GM12872 (cell line): Measurements from ENCODE around the gene FHL3.

ENCODE experiments used
- CTCF ChIP-seq: IDR thresholded peaks from 3 replicates; pipeline ENCODE4 v1.5.1; 2011; ENCODE audit warnings: low read depth, mild to moderate bottlenecking, low read length, moderate library complexity; ENCODE audit not compliant: insufficient read depth

Gene FHL3

DNA sequence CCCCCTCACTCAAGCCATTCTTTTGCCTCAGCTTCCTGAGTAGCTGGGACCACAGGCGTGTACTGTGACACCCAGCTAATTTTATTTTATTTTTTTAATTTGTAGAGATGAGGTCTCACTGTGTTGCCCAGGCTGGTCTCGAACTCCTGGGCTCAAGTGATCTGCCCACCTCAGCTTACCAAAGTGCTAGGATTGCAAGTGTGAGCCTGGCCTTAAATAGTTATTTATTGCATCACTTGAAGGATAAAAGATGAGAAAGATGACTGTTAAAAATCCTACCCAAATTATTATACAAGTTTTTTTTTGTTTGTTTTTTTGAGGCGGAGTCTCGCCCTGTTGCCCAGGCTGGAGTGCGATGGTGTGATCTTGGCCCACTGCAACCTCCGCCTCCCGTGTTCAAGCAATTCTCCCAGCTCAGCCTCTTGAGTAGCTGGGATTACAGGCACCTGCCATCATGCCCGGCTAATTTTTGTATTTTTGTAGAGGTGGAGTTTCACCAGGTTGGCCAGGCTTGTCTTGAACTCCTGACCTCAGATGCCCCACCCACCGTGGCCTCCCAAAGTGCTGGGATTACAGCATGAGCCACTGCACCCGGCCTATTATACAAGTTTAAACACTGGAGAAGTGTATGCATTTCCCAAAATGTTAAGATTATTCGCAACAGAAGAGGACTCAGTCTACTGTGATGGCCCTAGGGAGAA is 9.6 kb upstream of the FHL3 start:
- no peak for TF ChIP-seq CTCF

DNA sequence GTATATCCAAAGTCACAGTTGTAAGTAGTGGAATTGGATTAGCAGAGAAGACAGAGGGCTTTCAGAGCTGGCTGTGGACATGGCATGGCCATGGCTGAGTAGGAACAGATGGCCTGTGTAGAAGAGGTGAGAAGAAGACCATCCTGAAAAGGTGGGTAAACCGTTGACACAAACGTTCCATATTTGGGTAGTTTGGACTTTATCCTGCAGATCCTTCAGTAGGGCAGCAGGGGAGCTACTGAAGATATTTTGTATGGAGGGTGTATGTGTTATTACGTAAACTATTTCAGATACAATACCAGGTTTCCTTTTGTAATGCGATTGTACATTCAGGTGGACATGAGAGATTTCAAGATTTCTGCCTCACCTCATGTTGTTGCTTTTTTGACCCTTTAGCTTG is 8.9 kb upstream of the FHL3 start:
- TF ChIP-seq CTCF = no peak

DNA sequence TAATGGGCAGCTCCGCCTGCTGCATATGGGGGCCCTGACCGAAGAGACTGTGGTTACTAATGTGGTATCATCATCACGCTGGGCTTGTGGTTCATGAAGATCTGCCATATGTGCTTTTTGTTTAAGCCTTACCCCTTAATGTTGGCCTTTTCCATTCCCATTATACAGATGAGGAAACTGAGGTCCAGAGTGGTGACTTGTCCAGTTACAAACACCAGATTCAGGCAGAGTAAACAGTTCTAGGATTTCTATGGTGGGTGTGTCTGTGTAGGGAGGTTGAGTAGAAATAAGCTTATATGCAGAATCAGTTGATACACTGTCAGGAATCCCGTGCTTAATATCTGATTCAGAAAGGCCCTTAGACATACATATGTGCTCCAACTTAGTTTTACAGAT is 7.9 kb upstream of the FHL3 start:
- no peak for TF ChIP-seq CTCF

DNA sequence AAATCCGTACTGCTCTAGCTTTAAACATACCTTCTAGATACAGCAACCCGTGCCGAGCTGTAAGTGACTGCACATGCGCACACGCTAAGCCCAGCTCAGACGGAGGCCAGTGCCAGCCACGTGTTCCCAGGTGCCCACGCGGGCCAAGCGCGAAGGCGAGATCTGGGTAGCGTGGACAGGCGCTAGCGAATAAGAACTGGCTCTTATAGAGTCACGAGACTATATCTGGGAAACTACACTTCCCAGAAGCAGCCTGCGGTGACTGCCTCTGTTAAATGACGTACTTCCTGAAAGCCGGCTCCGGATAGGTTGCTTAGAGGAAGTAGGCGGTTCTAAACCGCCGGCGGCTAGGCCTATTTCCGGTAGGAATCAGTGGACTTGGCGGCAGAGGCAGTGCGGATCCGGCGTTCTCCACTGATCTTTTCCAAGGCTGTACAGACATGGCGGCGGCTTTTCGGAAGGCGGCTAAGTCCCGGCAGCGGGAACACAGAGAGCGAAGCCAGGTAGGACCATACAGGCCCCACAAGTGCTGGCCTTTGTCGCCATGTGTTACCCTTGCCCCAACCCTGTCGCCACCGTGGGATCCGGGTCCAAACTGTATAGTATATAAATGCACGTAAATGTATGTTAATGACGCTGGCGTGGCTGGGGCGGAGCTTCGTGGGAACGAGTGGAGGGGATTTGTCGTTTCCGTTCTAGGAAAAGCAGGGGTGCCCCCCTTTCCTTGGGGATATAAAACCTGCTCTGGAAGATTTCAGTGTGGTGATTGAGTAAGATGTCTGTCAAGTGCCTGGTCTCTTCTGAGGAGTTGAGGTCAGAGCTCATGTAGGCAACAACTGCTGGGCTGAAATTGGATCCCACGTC is 7.3 kb upstream of the FHL3 start, which contains the start of gene UTP11:
Gene UTP11 (plus strand): TSS at position 372 of the 864 bp plus-strand sequence. CDS start 69 bp downstream, at position 441.
- no peak for TF ChIP-seq CTCF

GRCh38 chr1:38009841-38010180 is 4.5 kb upstream of the FHL3 start:
- TF ChIP-seq CTCF = no peak

- no peak for TF ChIP-seq CTCF
Measured at GRCh38 chr1:38009088-38009840, 4.0 kb upstream of the FHL3 start.

DNA sequence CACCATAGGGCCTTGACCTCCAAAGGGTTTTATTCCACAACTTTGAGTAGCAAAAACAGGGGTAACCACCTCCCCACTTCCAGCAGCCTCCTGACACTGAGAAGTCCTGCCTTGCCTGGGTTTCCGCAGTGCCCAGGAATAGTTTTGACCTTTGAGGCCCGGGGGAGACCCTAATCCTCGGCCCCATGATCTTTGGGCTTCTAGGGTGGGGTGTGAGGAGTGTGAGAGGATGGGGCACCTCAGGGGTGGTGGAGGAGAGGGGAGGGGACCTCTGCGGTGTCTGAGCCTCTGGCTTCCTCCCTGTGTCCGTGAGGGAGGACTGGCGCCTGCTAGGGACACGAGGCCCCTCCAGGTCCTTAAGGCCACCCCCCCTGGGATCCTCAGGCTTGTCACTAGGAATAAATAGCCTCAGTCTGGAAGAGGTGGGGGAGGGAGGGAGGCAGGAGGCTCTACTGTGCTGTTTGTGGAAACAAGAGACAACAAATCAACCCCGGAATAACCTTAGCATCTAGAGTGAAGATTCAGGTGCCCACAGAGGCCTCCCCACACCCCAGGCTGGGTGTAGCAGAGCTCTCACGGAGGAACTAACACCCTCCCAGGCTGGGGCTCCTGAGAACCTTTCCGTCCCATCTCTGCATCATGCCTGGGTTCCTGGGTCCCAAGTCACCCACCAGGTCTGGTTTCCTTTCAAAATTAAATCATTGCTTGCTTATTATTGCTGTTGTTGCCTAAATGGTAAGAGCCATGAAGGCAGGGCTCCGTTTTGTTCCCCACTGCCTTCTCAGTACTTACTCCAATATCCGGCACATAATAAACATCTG is 904 bp upstream of the FHL3 start:
- TF ChIP-seq CTCF = no peak
